GM19035 (cell line): ENCODE measurements around the gene CREB3L4.
"Not testable (repeated sequence)": the region's sequence is repeated elsewhere in the genome, so short reads cannot be mapped to it uniquely, and the experiment has no call there.

Experiments
- ATAC-seq: cut with Tn5 transposase; IDR thresholded peaks from one replicate; pipeline ENCODE4 v1.9.1; 2021; ENCODE audit not compliant: unreplicated experiment

The CREB3L4 gene

DNA sequence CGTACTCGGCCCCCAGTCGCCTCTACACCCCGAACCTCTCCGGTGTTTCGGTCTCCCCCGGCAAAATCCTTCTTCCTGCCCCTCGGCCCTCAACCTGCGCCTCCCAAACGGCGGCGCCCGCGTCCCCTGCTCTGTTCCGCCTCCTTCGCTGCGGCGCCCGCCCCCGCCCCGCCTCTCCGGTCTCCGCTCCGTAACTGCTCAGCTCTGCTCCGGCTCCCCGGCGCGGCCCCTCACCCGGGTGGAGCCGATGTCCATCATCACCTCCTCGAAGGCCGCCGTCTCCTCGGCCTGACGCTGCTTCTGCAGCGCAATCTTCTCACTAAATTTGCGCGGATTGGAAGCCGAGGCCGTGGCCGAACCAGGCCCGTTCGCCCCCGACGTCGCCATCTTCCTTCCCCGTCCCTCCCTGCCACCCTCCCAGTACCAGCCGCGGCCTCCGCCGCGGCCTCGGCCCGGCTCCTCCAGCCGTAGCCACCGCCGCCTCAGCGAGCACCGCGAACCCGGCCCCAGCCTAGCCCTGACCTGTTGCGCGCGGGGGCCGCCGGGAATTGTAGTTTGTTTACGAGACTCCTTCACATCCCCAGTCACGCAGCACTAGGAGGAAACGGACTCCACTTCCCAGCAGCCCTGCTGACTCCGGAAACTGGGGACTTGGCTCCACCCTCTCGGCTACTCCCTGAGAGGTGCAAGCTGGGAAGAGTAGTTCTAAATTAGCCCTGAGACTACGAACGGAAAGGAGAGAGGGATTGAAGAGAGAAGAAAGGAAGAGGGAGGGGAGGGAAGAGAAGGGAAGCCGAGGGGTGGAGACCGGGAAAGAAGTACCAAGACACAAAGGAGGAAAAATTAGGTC is 9.4 kb upstream of the CREB3L4 start, which contains the start of gene CRTC2:
Gene CRTC2, minus strand, starts transcription at position 502 of the 850 bp plus-strand sequence. Its CDS starts 115 bp downstream, at position 387.
- peak; percentile 77 for ATAC-seq

DNA sequence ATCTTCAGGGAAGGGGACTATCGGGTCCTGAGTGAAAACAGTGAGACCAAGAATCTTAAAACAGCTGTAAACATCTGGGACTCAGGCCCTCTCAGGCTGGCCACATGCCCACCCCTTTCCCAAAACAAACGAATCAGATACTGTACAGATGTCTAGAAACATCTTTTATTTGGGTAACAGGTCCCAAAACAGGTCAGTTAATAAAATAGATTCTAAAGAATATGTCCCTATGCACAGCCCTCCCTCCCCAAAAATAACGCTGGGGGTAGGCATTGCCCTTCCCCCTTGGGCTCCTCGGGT is 8.8 kb upstream of the CREB3L4 start:
- ATAC-seq, result no peak

DNA sequence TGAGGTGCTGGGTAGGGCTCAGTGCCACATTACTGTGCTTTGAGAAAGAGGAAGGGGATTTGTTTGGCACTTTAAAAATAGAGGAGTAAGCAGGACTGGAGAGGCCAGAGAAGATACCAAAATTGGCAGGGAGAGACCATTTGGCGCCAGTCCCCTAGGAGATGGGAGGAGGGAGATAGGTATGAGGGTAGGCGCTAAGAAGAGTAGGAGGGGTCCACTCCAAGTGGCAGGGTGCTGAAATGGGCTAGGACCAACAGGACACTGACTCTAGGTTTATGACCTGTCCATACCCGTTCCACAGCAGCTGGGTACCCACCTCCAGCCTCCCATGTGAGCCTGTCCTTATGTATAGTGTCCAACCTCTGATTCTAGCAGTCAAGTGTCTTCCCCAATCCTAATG is 8.2 kb upstream of the CREB3L4 start:
- no peak for ATAC-seq

DNA sequence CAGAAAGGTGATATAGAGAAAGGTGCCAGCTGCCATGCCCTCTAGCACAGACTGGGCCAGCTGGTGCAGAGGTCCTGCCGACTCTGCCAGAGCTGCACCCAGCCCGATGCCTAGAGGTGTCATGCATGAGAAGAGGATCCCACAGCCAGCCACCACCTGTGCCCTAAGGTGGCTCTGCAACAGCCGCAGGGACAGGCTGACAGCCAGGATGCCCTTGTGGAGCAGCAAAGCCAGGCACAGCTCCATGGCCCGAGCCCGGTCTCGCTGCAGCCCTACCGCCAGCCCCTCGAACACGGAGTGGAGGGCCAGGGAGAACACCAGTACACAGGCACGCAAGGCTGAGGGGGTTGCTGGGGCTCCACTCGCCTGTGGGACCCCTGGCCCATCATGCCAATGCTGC is 7.5 kb upstream of the CREB3L4 start:
- ATAC-seq, result no peak

DNA sequence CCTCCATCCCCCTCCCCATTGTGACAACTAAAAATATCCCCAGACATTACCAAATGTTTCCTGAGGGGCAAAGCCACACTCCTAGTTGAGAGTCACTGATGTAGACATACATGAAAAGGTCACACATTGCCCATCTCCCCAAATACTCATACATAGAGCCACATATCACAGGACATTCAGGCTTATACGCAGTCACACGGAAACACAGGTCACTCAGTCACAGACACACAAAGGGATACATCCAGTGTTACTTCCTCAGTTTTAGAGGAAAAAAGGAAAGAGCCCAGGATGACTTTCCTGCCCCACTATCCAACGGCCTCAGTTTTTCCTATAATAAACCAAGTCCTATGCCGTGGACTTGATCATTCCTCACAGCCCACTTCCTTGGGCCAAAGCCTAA is 6.3 kb upstream of the CREB3L4 start:
- no peak for ATAC-seq

DNA sequence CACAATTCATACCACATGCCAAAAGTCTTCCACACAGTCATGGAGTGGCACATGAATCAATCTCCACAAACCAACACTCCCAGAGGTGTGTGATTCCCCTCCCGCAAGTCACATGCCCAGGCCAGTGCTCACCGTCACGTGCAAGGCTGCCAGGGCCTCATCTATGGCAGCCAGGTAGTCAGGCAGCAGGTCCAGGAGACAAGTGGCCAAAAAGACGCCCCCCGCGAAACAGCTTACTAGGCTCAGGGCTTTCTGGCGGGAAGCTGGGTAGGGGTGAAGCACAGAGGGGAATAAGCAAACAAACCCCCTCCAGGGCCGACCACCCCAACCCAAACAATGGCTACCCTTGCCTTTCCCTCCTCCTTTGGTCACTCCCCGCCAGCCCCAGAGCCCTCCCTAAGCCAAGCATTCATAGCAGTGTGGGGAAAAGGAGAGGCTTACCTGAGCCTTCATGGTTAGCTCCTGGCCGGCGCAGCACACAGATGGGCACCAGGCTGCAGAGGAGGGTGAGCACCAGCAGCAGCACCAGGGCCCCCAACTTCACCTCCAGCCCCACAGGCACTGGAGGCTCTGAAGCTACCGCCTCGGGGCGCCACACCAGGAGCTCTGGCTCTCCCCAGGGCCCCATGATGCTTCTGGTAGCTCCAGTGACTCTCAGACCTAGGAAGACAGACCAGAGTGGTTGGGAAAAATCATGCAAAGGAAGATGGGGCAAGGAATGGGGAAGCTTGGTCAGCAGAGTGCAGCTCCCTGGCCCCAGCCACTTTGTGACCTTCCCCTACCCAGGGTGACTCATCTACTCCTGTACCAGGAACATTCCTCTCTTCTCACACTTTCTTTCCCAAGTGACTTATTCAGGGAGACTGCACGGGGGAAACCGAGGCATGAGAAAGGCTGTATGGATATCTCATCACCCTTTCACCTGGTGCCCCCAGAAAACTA is 5.3 kb upstream of the CREB3L4 start:
- ATAC-seq, result no peak

DNA sequence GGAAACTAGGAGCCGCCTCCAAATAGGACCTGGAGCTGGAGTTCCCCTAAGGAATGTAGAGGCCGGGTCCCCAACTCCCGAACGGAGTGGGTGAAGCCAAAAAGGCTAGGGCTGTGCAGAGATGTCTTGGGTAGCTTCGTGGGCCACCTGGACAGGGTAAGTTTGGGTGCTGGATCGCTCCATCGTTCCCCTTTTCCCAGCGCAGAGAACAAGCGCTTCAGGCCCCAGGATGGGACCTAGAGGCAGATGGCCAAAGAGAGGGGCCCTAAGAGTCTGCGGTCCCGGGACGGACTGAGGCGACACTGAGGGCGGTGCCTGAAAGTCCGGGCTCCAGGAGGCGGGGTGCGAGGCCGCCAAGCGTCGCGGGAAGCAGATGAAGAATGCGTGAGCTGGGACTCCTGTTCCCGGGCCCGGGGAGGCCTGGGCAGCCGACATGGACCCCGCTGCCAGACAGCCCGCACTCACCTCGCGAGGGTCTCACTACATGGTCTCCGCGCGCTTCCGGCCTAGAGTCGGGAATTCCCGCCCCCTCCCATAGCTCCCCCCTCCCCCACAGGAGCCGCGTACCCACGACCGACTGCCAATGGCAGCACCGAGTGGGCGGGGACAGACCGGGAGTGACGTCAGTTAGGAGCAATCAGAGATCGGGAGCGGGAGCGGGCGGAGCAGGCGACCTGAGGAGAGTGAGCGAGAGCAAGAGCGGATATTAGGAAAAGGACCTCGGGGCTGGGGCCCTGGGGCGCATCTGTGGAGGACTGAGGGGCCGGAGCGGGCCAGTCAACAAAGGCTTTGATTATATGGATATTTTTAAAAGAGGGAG is 4.5 kb upstream of the CREB3L4 start, which contains the start of gene SLC39A1:
Gene SLC39A1, minus strand, starts transcription at position 508 of the 820 bp plus-strand sequence. CDS start 822 bp downstream, outside the sequence.
- peak; percentile 48 for ATAC-seq

DNA sequence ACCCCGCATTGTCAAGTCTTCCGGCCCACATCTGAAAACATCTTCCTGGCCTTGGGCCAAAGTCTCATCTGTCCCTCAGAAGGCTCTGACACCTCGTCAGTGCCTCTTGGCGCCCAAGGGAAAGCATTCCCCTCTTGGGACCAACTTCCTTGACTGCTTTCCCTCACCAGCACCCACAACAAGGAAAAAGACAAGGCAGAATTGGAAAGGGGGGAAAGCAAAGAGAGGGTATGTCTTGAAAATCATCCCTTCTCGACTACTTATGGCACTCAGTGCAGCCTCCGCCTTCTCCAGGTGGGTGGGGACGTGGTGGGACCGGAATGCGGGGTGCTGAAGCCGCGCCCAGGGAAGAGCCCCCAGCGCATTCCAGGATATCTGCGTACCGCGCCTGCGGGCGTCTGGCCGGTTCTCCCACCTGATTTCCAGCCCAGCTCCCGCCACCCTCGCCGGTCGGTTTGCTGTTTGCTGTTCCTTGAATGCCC is 3.8 kb upstream of the CREB3L4 start:
- ATAC-seq, result peak; percentile 2

DNA sequence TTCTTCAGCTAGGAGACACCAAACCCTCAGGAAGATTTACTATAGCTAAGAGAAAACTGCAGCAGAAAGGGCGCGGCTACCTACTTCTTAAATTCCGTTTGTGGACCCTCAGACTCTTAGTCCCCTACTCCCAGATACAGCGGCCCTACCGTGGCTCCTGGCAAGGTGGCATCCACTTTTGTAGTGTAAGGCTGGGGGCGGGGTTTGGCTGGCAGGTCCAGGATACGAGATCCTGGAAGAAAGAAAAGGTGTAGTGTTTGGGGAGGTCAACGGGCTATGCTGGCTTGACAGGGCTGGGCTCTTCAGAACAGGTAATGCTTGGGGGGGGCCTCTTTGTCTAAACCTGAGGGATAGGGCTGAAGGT is 280 bp downstream of the CREB3L4 start:
- ATAC-seq, result no peak

DNA sequence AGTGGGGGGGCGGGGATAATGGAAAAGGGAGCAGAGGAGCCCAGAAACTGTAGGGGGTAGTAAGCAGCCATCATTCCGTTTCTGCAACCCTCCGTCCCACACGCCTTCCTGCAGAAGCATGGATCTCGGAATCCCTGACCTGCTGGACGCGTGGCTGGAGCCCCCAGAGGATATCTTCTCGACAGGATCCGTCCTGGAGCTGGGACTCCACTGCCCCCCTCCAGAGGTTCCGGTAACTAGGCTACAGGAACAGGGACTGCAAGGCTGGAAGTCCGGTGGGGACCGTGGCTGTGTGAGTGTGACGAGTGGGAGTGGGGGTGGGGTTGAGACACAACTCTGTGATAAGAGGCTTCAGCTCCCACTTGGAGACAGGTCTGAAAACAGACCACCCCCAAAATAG is 706 bp downstream of the CREB3L4 start:
- ATAC-seq, result no peak

DNA sequence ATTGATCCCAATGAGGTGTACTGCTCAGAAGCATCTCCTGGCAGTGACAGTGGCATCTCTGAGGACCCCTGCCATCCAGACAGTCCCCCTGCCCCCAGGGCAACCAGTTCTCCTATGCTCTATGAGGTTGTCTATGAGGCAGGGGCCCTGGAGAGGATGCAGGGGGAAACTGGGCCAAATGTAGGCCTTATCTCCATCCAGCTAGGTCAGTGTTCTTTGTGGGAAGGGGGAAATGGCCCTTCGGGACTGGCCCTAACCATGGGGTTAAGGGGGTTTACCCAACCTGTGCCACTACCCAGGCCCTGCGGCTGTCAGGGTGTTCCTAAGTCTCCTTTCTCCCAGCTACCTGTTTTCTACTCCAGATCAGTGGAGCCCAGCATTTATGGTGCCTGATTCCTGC is 1.3 kb downstream of the CREB3L4 start:
- no peak for ATAC-seq

DNA sequence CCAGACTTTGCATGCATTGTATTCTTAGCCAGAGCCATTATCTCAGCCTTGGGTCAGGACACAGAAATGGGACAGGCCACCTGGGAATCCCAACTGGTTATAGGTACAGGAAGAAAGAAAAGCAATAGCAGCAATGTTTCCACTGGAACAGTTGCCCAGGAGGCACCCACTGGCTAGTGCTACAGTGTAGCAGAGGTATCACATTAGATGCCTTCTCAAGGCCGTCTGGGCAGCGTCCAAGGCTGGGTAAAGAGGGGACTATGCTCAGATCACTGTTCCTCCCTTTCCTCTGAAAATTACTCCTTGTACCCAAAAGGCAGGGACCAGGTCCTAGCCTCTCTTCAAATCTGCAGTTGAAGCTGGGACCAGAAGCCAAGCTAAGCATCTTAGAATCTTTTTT is 2.6 kb downstream of the CREB3L4 start:
- ATAC-seq, result no peak

DNA sequence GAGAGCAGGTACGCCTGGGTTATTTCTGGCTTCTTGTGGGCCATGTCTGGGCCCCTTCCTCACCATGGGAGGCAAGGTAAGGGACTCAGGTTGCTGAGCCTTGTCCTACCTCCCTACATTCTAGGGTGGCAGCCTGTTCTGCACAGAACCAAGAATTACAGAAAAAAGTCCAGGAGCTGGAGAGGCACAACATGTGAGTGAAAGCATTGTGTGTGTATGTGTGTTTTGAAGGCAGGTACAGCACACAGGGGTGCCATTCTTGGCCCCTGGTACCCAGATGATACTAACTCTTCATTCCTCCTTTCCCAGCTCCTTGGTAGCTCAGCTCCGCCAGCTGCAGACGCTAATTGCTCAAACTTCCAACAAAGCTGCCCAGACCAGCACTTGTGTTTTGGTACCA is 5.4 kb downstream of the CREB3L4 start:
- ATAC-seq, result no peak

DNA sequence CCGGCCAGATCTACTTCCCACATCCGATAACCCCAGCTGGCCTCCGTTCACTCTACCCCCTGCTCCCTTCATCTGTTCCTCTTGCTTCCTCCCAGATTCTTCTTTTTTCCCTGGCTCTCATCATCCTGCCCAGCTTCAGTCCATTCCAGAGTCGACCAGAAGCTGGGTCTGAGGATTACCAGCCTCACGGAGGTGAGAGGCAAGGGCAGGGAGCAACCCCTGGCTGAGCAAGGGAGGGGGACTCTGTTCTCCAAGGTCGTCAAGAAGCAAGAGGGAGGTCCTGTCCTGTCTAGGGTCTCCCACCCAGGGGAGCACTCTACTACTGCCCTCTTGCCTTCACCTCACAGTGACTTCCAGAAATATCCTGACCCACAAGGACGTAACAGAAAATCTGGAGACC is 5.8 kb downstream of the CREB3L4 start:
- ATAC-seq, result no peak

DNA sequence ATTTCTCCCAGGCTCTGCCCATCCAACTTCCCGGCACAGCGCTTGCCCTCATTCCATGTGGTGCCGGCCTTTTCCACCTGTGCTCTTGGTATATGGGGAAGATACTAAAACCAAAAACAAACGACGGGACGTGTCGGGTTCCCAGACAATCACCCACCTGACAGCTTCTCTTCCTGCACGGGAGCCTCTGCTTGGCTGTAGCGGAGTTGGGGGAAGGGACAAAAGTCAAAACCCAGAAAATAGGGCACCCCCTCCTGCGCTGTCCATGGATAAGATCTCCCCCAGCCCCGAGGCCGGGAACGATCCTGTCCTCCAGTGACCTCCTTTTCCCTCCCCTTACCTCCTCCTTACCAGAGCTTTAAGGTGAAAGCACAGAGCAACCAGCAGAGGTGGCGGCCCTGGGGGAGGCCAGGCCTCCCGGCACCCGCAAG is 9.1 kb downstream of the CREB3L4 start:
- no peak for ATAC-seq

DNA sequence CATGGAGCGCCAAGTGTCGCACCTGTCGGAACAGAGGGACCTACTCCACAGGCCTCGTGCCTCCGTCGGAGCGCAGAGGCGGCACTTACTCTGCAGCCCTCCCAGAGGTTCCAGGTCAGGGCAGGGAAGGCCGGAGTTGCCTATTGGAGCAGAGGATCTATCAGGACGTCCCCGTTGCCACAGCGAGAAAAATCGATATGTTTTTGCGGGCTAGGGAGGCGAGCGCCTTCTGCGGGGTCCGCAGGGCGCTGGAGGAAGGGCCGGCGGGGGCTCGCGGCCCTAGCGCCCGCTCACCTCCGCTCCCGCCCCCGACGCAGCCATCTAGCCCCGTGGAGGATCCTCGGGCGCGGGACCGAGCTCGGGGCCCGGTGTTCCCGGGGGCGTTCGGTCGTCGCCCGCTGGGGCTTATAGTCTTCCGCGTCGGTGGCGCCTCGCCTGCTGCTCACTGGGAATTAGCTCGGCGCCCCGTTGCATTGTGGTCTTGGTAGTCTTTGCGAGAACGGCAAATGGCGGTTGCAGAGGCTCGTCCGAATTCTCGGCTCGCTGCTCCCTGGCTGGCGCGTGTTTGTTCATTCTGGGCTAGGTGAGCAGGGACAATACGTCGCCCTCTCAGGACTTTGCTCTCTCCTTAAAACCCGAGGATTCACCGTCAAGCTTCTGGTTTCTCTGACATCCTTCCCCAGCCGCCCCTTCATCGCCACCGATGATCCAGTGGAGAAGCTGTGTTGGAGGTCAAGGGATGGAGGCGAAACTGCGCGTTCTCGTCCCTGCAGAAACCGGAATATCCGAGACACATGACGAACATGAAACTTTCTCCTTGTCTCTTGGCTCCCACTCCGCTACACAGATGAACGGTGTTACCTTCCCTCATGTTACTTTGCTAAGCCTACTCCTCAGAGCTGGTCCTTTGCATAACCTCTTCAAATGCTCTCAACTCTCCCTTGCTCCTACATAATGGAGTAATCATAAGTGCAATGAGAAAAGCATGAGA is 9.8 kb downstream of the CREB3L4 start, which contains the start of gene JTB:
Gene JTB, minus strand, starts transcription at position 425 of the 991 bp plus-strand sequence. Its CDS starts 422 bp downstream, at position 3.
- peak; percentile 84 for ATAC-seq

DNA sequence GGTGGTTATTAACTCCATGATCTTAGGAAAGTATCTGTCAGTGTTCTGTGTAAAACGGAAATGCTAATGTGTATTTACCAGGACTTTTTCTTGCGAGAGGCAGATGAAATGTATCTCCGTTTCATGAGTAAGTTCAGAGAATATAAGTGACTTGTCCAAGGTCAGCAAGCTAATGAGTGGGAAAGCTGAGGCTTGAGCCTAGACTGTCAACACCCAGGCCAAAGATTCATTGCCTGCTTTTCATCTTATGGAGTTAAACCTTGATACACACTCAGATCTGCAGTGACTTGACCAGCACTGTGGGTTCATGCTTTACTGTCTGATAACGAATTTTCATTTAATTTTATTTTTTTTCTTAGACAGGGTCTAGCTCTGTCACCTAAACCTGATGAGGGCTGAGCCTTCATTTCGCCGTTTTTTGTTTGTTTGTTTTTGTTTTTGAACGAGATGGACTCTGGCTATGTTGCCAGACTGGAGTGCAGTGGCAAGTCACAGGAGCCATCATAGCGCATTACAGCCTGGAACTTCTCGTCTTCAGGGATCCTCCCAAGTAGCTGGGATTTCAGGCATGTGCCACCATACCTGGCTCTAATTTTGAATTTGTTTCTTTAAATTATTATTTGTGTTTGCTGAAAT is 10.7 kb downstream of the CREB3L4 start:
- no peak for ATAC-seq

DNA sequence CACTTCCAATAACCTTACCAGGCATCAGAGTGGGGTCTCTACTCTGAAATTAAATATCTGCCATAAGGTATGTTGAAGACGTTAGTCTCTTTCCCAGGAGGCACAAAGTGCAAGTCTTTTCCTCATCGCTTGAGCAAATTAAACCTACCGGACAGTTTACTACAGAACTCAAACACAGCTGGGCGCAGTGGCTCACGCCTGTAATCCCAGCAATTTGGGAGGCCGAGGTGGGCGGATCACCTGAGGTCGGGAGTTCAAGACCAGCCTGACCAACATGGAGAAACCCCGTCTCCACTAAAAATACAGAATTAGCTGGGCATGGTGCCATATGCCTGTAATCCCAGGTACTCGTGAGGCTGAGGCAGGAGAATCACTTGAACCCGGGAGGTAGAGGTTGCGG is 11.4 kb downstream of the CREB3L4 start:
- ATAC-seq, result not testable (repeated sequence)

DNA sequence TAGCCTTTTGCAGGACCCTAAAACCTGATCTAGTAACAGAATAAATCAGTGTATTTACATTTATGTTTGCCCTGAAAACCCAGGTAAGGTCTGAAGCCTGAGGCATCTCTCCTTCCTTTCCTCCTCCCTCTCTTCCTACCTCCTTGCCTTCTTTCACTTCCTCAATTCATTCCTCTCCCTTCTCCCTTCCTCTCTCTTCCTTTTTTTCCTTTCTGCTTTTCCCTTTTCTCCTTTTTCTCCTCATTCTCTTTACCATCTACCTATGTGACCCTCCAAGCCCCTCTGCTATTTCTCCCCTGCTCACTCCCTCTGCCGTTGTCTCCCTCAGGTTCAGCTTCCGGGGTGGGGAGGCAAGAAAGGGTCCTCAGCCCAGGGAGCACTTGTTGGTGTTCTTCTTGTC is 14.0 kb downstream of the CREB3L4 start:
- not testable (repeated sequence) for ATAC-seq
